Hepatocyte (in vitro differentiated cells): ENCODE results near the gene CCL20.

Source experiments
- EZH2 ChIP-seq: fragments of 200-600 bp; sonication (generic); IDR thresholded peaks from 2 replicates; pipeline ENCODE4 v1.6.1; 2016; ENCODE audit warnings: antibody characterized with exemption, mild to moderate bottlenecking, borderline replicate concordance
- EZH2phosphoT487 ChIP-seq: fragments of 200-600 bp; sonication (generic); IDR thresholded peaks from one replicate; pipeline ENCODE4 v1.6.1; 2018; ENCODE audit warnings: antibody characterized with exemption, mild to moderate bottlenecking, low read depth, moderate library complexity; ENCODE audit not compliant: unreplicated experiment, severe bottlenecking
- TF ChIP-seq, protein P1 (sequence below): fragments of 200-600 bp; sonication (generic); IDR thresholded peaks from 2 replicates; pipeline ENCODE4 v1.5.1; 2016; ENCODE audit warnings: antibody characterized with exemption, mild to moderate bottlenecking; ENCODE audit not compliant: poor library complexity

GRCh38 chr2:227772932-227773331 lies 40.7 kb upstream of the CCL20 start:
- TF ChIP-seq, protein P1, sequence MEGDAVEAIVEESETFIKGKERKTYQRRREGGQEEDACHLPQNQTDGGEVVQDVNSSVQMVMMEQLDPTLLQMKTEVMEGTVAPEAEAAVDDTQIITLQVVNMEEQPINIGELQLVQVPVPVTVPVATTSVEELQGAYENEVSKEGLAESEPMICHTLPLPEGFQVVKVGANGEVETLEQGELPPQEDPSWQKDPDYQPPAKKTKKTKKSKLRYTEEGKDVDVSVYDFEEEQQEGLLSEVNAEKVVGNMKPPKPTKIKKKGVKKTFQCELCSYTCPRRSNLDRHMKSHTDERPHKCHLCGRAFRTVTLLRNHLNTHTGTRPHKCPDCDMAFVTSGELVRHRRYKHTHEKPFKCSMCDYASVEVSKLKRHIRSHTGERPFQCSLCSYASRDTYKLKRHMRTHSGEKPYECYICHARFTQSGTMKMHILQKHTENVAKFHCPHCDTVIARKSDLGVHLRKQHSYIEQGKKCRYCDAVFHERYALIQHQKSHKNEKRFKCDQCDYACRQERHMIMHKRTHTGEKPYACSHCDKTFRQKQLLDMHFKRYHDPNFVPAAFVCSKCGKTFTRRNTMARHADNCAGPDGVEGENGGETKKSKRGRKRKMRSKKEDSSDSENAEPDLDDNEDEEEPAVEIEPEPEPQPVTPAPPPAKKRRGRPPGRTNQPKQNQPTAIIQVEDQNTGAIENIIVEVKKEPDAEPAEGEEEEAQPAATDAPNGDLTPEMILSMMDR = no peak
- no peak for TF ChIP-seq EZH2
- no peak for TF ChIP-seq EZH2phosphoT487
